Upper lobe of left lung (tissue), 4 donors: ENCODE data around the gene GNB1L.
"Not testable (repeated sequence)": the region's sequence is repeated elsewhere in the genome, so short reads cannot be mapped to it uniquely, and the experiment has no call there.

Source experiments
- CTCF ChIP-seq, 6 experiments: fragments of 450-650 bp in 4 of 6; fragments of 200-600 bp in 2 of 6; sonication (generic) in 2 of 6; IDR thresholded peaks; one replicate each; pipeline ENCODE4 v1.5.1; 2016 to 2019; ENCODE audit warnings: antibody characterized with exemption in 6 of 6
- POLR2A ChIP-seq, 4 donors: fragments of 450-650 bp; IDR thresholded peaks; one replicate each; pipeline ENCODE4 v1.5.1; 2016 to 2017; ENCODE audit warnings: antibody characterized with exemption in 4 of 4, mild to moderate bottlenecking in 2 of 4

GRCh38 chr22:19833327-19833726, 21.3 kb downstream of the GNB1L start:
- not testable (repeated sequence) for TF ChIP-seq CTCF, POLR2A (IDR thresholded peaks at IDR 0.05)
